Endothelial cell of hepatic sinusoid (primary cell): ENCODE results near the gene GPD1L.
"Not testable (repeated sequence)": the region's sequence is repeated elsewhere in the genome, so short reads cannot be mapped to it uniquely, and the experiment has no call there.

ENCODE experiments used
- in situ Hi-C: cut with HindIII; loops from 2 replicates; pipeline ENCODE4 v1.10.0; 2017; ENCODE audit warnings: low sequenced_read_pairs

The GPD1L gene

GRCh38 chr3:32106132-32106928 lies at the start of gene GPD1L:
Gene GPD1L, plus strand, starts transcription at chr3:32106620. Its CDS starts 92 bp downstream, at chr3:32106712.
- in situ Hi-C loops = loop anchor here (10.0 kb wide), 1 partner anchor 442 kb away; no protein-coding TSS in a partner anchor

- in situ Hi-C loops = loop anchor here (5.0 kb wide), 1 partner anchor 69 kb away; no protein-coding TSS in a partner anchor
Observed at GRCh38 chr3:32058465-32058864, 48.0 kb upstream of the GPD1L start.

- in situ Hi-C loops = no loop called here
Observed at GRCh38 chr3:32062950-32063582, 43.4 kb upstream of the GPD1L start.

GRCh38 chr3:32066686-32067085 lies 39.7 kb upstream of the GPD1L start:
- in situ Hi-C loops = no loop called here

GRCh38 chr3:32074194-32074593 lies 32.2 kb upstream of the GPD1L start:
- in situ Hi-C loops = not testable (repeated sequence)

- in situ Hi-C loops = no loop called here
Observed at GRCh38 chr3:32076566-32076965, 29.9 kb upstream of the GPD1L start.

- in situ Hi-C loops = no loop called here
Observed at GRCh38 chr3:32077260-32078084, 28.9 kb upstream of the GPD1L start.

- in situ Hi-C loops = no loop called here
Observed at GRCh38 chr3:32078085-32078634, 28.3 kb upstream of the GPD1L start.

- in situ Hi-C loops = no loop called here
Observed at GRCh38 chr3:32078864-32079263, 27.6 kb upstream of the GPD1L start.

GRCh38 chr3:32082721-32083120 lies 23.7 kb upstream of the GPD1L start:
- in situ Hi-C loops = no loop called here

- in situ Hi-C loops = no loop called here
Observed at GRCh38 chr3:32083702-32084270, 22.6 kb upstream of the GPD1L start.

- in situ Hi-C loops = no loop called here
Observed at GRCh38 chr3:32084870-32085269, 21.6 kb upstream of the GPD1L start.

- in situ Hi-C loops = no loop called here
Observed at GRCh38 chr3:32086464-32086863, 20.0 kb upstream of the GPD1L start.

GRCh38 chr3:32089476-32089875 lies 16.9 kb upstream of the GPD1L start:
- in situ Hi-C loops = no loop called here

GRCh38 chr3:32093204-32093603 lies 13.2 kb upstream of the GPD1L start:
- in situ Hi-C loops = no loop called here

GRCh38 chr3:32095431-32095830 lies 11.0 kb upstream of the GPD1L start:
- in situ Hi-C loops = no loop called here

GRCh38 chr3:32097768-32098167 lies 8.7 kb upstream of the GPD1L start:
- in situ Hi-C loops = no loop called here

- in situ Hi-C loops = no loop called here
Observed at GRCh38 chr3:32098528-32098927, 7.9 kb upstream of the GPD1L start.

GRCh38 chr3:32100465-32100864 lies 6.0 kb upstream of the GPD1L start:
- in situ Hi-C loops = loop anchor here (5.0 to 10.0 kb wide), 2 partner anchors 72 to 436 kb away; no protein-coding TSS in a partner anchor

GRCh38 chr3:32102289-32102688 lies 4.1 kb upstream of the GPD1L start:
- in situ Hi-C loops = loop anchor here (5.0 to 10.0 kb wide), 2 partner anchors 70 to 437 kb away; no protein-coding TSS in a partner anchor
